GM18870 (cell line): ENCODE results near the gene APLP1.
"Not testable (repeated sequence)": the region's sequence is repeated elsewhere in the genome, so short reads cannot be mapped to it uniquely, and the experiment has no call there.

Experiments
- ATAC-seq: cut with Tn5 transposase; IDR thresholded peaks from one replicate; pipeline ENCODE4 v1.9.1; 2021; ENCODE audit warnings: moderate library complexity; ENCODE audit not compliant: unreplicated experiment

The APLP1 gene

GRCh38 chr19:35852029-35852780 is 16.2 kb upstream of the APLP1 start, which contains the start of gene NPHS1:
NPHS1 (minus strand) TSS chr19:35852504; CDS start chr19:35851837, 667 bp downstream.
- ATAC-seq, result no peak

- no peak for ATAC-seq
These were observed 15.2 kb upstream of the APLP1 start for GRCh38 chr19:35853038-35853756.

GRCh38 chr19:35856546-35857149 is 11.7 kb upstream of the APLP1 start, which contains the start of gene KIRREL2:
KIRREL2 (plus strand) TSS chr19:35856911; CDS start chr19:35857120, 209 bp downstream.
- ATAC-seq, result no peak

DNA sequence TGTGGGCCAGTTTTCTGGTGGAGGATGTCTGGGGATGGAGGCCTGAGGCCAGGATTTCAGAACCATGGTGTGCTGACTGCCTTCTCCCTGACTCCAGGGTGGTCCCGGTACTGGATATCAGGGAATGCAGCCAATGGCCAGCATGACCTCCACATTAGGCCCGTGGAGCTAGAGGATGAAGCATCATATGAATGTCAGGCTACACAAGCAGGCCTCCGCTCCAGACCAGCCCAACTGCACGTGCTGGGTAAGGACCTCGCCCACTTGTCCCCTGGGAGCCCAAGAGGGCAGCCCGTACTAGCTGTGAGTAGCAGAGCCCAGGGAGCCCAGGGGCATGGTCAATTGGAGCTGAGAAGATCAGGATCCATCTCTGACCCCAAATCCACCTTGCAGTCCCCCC is 10.1 kb upstream of the APLP1 start:
- ATAC-seq, result no peak

DNA sequence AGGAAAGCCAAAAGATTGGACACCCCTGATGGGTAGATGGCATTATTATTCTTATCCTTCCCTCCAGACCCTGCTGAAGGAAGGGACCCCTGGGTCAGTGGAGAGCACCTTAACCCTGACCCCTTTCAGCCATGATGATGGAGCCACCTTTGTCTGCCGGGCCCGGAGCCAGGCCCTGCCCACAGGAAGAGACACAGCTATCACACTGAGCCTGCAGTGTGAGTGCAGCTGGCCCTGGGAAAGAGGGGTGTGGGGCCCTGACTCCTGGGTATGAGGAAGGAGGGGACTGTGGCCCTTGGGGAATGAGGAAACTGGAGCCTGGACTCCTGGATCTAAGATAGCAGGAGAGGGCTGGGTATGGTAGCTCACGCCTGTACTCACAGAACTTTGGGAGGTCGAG is 9.0 kb upstream of the APLP1 start:
- no peak for ATAC-seq

GRCh38 chr19:35860436-35860817 is 7.9 kb upstream of the APLP1 start:
- no peak for ATAC-seq

DNA sequence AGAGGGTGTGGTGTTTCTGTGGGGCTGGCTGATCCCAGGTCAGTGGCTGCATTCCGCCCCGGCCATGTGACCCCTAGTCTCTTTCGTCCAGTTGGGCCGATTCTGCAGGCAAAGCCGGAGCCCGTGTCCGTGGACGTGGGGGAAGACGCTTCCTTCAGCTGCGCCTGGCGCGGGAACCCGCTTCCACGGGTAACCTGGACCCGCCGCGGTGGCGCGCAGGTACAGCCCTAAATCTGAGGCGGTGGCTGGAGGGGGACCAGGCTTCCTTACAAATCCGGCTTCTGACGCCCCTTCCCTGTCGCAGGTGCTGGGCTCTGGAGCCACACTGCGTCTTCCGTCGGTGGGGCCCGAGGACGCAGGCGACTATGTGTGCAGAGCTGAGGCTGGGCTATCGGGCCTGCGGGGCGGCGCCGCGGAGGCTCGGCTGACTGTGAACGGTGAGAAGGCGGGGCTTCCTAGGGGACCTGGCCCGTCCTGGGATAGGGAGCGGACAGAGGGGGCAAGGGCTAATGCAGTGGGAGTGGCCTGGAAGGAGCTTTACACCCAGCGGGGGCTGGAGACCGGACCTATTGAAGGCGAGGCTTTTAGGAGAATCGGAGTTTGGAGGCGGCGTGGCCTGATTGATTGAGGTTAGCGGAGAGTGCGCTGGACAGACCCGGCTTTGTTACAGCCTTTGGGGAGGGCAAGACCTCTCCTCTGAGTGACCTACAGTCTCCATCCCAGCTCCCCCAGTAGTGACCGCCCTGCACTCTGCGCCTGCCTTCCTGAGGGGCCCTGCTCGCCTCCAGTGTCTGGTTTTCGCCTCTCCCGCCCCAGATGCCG is 7.3 kb upstream of the APLP1 start:
- no peak for ATAC-seq

GRCh38 chr19:35861640-35862160 is 6.7 kb upstream of the APLP1 start:
- ATAC-seq, result no peak

DNA sequence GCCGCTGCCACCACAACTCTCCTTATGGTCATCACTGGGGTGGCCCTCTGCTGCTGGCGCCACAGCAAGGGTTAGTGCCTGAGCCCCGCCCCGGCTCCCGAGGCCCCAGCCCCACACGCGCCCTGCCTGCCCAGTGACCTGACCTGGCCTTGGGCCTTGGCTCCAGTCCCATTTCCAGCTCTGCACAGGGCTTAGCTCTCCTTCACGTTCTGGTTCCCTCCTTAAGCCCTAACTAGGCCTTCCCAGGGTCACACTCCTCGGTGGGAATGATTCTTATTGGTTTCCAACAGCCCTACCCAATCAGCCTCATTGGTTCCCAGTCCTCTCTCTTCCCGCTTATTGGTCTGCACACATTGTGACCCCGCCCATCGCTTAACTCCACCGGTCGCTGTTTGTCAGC is 5.8 kb upstream of the APLP1 start:
- no peak for ATAC-seq

DNA sequence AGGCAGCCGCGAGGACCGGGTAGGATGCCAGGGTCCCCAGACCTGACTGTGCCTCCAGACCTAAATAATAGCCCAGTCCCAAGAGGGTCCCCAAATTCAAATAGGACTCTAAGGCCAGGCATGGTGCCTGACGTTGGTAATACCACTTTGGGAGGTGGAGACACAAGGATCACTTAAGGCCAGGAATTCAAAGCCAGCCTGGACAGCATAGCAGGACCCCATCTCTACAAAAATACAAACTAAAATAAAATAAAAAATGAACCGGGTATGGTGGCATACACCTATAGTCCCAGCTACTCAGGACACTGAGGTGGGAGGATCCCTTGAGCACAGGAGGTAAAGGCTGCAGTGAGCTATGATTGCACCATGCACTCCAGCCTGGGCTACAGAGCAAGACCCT is 5.4 kb upstream of the APLP1 start:
- no peak for ATAC-seq

- ATAC-seq, result no peak
These were observed 501 bp downstream of the APLP1 start for GRCh38 chr19:35868823-35869326.

DNA sequence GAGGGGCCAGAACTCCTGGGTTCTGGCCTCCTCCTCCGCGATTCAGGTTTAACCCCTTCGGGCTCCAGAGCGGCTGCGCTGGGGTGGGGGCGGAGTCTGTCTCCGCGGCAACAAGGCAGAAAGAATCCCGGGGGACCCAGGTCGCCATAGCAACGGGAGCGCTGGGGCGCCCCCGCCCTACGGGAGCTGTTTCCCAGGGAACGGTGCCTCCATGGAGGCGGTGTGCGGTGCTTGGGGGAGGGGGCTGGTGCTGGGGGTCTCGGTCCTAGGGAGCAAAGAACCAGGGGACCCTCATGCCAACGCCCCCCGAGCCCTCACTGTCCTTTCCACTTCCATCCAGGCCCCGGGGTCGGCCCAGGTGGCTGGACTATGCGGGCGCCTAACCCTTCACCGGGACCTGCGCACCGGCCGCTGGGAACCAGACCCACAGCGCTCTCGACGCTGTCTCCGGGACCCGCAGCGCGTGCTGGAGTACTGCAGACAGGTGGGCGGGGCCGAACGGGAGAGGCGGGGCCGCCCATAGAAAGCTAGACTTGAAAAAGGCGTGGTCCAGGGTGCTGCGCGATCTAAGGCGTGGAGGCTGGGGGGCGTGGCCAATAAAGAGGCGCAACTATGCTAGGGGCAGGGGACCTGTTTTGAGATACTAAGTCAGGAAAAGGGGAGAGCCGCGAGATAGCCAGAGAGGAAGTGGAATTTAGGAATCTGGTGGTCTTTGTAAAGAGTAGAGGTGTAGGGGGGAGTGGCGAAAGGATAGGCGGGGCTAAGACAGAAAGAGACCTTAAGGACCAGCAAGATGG is 1.2 kb downstream of the APLP1 start:
- no peak for ATAC-seq

- ATAC-seq, result not testable (repeated sequence)
These were observed 1.9 kb downstream of the APLP1 start for GRCh38 chr19:35870124-35870736.

- no peak for ATAC-seq
These were observed 2.4 kb downstream of the APLP1 start for GRCh38 chr19:35870798-35871197.

DNA sequence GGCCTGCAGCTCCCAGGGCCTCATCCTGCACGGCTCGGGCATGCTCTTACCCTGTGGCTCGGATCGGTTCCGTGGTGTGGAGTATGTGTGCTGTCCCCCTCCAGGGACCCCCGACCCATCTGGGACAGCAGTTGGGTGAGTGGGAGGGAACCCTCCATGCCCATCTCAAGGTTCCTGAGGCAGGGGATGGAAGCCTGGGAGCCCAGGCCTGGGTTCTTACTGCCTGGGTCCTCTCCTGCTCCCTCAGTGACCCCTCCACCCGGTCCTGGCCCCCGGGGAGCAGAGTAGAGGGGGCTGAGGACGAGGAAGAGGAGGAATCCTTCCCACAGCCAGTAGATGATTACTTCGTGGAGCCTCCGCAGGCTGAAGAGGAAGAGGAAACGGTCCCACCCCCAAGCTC is 3.2 kb downstream of the APLP1 start:
- no peak for ATAC-seq

DNA sequence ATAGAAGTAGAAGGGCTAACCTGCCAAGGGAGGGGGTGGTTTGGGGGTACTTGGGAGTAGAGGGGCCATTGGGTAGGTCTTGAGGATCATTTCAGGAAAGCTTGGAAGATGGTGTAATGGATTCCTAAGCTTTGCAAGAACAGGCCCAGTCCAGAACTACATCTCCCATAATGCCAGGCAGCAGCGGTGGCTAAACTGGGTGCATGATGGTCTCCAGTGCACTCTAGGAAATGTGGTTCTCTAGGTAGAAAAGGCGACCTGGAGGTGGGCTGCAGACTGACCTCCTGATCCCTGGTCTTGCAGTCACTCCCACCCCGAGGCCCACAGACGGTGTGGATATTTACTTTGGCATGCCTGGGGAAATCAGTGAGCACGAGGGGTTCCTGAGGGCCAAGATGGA is 3.8 kb downstream of the APLP1 start:
- no peak for ATAC-seq

- no peak for ATAC-seq
These were observed 6.1 kb downstream of the APLP1 start for GRCh38 chr19:35874392-35874930.

DNA sequence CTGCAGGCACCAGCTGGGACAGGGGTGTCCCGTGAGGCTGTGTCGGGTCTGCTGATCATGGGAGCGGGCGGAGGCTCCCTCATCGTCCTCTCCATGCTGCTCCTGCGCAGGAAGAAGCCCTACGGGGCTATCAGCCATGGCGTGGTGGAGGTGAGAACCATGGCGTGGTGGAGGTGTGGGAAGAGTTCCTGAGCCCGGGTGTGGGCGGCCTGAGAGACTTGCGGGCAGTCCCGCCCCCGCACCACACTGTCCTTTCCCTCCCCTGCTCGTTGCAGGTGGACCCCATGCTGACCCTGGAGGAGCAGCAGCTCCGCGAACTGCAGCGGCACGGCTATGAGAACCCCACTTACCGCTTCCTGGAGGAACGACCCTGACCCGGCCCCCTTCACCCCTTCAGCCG is 10.7 kb downstream of the APLP1 start:
- no peak for ATAC-seq

- no peak for ATAC-seq
These were observed 11.5 kb downstream of the APLP1 start for GRCh38 chr19:35879770-35880317.
